ENCODE measurements around the gene VIT.

DNA sequence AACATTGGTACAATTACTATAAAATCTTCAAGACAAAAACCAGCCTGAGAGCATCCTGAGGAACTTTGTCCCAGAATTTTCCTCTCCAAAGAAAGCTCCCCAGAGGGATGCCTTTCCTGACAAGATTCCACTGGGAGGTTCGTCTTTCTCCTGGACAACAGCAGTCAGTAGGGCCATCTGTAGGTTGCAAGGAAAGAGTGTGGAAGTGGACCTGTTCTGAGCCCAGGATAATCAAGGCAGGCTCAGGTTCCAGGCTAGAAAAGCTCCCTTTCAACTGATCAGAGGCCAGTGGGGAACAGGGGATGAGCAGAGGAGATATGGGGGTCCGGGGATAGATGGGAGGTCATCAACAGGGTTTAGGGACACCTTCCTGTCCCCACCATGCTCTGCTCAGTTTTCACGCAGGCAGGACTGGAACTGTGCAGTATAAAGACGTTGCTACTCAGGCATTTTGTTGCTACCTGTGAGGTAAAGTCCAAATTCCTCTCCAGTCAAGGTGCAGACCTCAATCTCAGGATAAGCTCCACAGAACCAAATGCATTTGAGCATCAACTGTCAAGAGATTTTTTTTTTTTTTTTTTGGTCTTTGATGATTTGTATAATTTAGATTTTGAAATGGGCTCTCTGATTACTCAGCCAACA is 143.6 kb downstream of the VIT start:
- no peak for TF ChIP-seq CTCF (IDR thresholded peaks at IDR 0.05)
- TF ChIP-seq POLR2A (IDR thresholded peaks at IDR 0.05; ENCODE audit: low read depth) = no peak

Measured in esophagus muscularis mucosa (tissue), 3 donors.